ENCODE data around the gene FAM181A.

Gene FAM181A

GRCh38 chr14:93895023-93895604, 32.0 kb upstream of the FAM181A start:
- DNase-seq (ENCODE audit: low read depth) = no peak
- H3K4me3 ChIP-seq (ENCODE audit: low read length) = no peak overlapping the region
- no peak for TF ChIP-seq CTCF (conservative IDR thresholded peaks at IDR 0.05; ENCODE audit: low read length)

- no peak for DNase-seq (ENCODE audit: low read depth)
- no peak overlapping the region for H3K4me3 ChIP-seq (ENCODE audit: low read length)
- no peak for TF ChIP-seq CTCF (conservative IDR thresholded peaks at IDR 0.05; ENCODE audit: low read length)
These were observed 29.7 kb upstream of the FAM181A start for GRCh38 chr14:93897476-93897845.

- no peak overlapping the region for H3K4me3 ChIP-seq (ENCODE audit: low read length)
- TF ChIP-seq CTCF (conservative IDR thresholded peaks at IDR 0.05; ENCODE audit: low read length) = no peak
These were observed 29.0 kb upstream of the FAM181A start for GRCh38 chr14:93898081-93898611.

GRCh38 chr14:93898731-93899130, 28.4 kb upstream of the FAM181A start:
- TF ChIP-seq CTCF (conservative IDR thresholded peaks at IDR 0.05; ENCODE audit: low read length) = no peak
- no peak for DNase-seq (ENCODE audit: low read depth)
- H3K4me3 ChIP-seq (ENCODE audit: low read length) = no peak overlapping the region

More at GRCh38 chr14:93898081-93898611, 29.0 kb upstream of the FAM181A start:
- DNase-seq (ENCODE audit: low read depth) = no peak

GRCh38 chr14:93901813-93902212, 25.3 kb upstream of the FAM181A start:
- no peak overlapping the region for H3K4me3 ChIP-seq (ENCODE audit: low read length)
- TF ChIP-seq CTCF (conservative IDR thresholded peaks at IDR 0.05; ENCODE audit: low read length) = no peak
- DNase-seq (ENCODE audit: low read depth) = no peak

GRCh38 chr14:93902619-93903307, 24.4 kb upstream of the FAM181A start:
- no peak for DNase-seq (ENCODE audit: low read depth)
- TF ChIP-seq CTCF (conservative IDR thresholded peaks at IDR 0.05; ENCODE audit: low read length) = no peak
- H3K4me3 ChIP-seq (ENCODE audit: low read length) = no peak overlapping the region

Data from AG10803 (cell line).